ENCODE data around the gene SLC22A5.

SLC22A5 gene

DNA sequence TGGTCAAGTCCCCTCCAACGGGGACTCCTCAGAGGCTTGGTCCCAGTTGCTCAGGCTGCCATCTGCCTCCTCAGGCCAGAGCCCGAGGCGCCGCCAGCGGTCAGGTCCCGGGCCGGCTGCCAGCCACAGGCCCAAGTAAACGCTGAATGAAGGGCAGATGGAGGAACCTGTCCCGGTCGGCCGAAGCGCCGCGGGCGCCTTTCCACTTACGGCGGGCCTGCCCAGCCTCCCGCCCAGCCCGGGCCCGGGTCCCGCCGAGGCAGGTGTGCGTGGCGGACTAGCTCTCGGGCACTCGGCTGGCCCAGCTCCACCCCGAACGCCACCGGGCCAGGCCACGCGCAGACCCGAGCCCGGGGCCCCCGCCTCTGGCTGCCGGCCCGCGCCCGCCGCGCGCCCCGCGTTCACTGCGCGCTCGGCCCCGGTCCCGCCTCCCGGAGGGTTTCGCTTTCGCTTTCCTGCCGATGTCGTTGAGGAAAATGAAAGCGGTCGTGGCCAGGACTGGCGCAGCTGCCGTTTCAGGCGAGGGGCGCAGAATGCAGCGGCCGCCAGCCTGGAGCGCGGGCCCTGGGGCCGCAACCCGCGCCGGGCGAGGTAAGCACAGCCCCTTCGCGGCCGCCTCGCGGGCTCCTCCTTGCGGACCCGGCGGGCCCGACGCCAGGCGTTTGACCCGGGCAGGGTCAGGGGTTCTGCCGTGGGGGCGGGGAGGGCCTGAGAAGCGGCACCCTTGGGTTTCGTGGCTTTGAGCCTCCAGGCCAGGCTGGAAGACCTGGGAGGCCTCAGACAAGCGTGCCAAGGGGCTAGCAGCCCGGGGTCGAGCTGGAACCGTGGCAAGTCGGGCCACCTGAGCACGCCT, 41.2 kb downstream of the SLC22A5 start (continued):
- TF ChIP-seq ZNF768 (tag by site-specific recombination; IDR thresholded peaks at IDR 0.05) = no peak
- TF ChIP-seq ZNF510 (tag by site-specific recombination; IDR thresholded peaks at IDR 0.05; ENCODE audit: insufficient replicate concordance) = no peak
- TF ChIP-seq BCL11A (tag by site-specific recombination; IDR thresholded peaks at IDR 0.05; ENCODE audit: low read depth) = peak; percentile 83
- peak; percentile 18; the same call in 1 of the 2 replicates for TF ChIP-seq SP2 (tag by site-specific recombination; IDR thresholded peaks at IDR 0.05)
- TF ChIP-seq, protein P1, sequence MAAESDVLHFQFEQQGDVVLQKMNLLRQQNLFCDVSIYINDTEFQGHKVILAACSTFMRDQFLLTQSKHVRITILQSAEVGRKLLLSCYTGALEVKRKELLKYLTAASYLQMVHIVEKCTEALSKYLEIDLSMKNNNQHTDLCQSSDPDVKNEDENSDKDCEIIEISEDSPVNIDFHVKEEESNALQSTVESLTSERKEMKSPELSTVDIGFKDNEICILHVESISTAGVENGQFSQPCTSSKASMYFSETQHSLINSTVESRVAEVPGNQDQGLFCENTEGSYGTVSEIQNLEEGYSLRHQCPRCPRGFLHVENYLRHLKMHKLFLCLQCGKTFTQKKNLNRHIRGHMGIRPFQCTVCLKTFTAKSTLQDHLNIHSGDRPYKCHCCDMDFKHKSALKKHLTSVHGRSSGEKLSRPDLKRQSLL (tag by site-specific recombination; IDR thresholded peaks at IDR 0.05) = no peak; the same call in 1 of the 2 replicates
- no peak for TF ChIP-seq ZNF776 (tag by site-specific recombination; IDR thresholded peaks at IDR 0.05; ENCODE audit: borderline replicate concordance)
- no peak for TF ChIP-seq ZNF830 (tag by site-specific recombination; IDR thresholded peaks at IDR 0.05; ENCODE audit: low read depth)
- no peak for TF ChIP-seq SALL2 (tag by site-specific recombination; IDR thresholded peaks at IDR 0.05; ENCODE audit: borderline replicate concordance)
- no peak for TF ChIP-seq RBAK (tag by site-specific recombination; IDR thresholded peaks at IDR 0.05)
- peak; percentile 21; the same call in 1 of the 2 replicates for TF ChIP-seq TRIM28 (IDR thresholded peaks at IDR 0.05; ENCODE audit: borderline replicate concordance, low read length)
- TF ChIP-seq OSR2 (tag by site-specific recombination; IDR thresholded peaks at IDR 0.05) = no peak
- TF ChIP-seq ZNF174 (tag by site-specific recombination; IDR thresholded peaks at IDR 0.05) = no peak
- TF ChIP-seq, protein P2, sequence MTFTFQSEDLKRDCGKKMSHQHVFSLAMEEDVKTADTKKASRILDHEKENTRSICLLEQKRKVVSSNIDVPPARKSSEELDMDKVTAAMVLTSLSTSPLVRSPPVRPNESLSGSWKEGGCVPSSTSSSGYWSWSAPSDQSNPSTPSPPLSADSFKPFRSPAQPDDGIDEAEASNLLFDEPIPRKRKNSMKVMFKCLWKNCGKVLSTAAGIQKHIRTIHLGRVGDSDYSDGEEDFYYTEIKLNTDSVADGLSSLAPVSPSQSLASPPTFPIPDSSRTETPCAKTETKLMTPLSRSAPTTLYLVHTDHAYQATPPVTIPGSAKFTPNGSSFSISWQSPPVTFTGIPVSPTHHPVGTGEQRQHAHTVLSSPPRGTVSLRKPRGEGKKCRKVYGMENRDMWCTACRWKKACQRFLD (tag by site-specific recombination; IDR thresholded peaks at IDR 0.05) = no peak
- no peak for TF ChIP-seq ZFP69B (tag by site-specific recombination; IDR thresholded peaks at IDR 0.05)
- no peak for TF ChIP-seq ZNF843 (tag by site-specific recombination; IDR thresholded peaks at IDR 0.05)
- TF ChIP-seq, protein P3, sequence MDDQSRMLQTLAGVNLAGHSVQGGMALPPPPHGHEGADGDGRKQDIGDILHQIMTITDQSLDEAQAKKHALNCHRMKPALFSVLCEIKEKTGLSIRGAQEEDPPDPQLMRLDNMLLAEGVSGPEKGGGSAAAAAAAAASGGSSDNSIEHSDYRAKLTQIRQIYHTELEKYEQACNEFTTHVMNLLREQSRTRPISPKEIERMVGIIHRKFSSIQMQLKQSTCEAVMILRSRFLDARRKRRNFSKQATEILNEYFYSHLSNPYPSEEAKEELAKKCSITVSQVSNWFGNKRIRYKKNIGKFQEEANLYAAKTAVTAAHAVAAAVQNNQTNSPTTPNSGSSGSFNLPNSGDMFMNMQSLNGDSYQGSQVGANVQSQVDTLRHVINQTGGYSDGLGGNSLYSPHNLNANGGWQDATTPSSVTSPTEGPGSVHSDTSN (CRISPR knock-in tag; IDR thresholded peaks at IDR 0.05) = no peak
- TF ChIP-seq, protein P4, sequence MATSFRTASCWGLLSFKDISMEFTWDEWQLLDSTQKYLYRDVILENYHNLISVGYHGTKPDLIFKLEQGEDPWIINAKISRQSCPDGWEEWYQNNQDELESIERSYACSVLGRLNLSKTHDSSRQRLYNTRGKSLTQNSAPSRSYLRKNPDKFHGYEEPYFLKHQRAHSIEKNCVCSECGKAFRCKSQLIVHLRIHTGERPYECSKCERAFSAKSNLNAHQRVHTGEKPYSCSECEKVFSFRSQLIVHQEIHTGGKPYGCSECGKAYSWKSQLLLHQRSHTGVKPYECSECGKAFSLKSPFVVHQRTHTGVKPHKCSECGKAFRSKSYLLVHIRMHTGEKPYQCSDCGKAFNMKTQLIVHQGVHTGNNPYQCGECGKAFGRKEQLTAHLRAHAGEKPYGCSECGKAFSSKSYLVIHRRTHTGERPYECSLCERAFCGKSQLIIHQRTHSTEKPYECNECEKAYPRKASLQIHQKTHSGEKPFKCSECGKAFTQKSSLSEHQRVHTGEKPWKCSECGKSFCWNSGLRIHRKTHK (tag by site-specific recombination; IDR thresholded peaks at IDR 0.05) = no peak
- TF ChIP-seq ZNF324 (tag by site-specific recombination; IDR thresholded peaks at IDR 0.05) = no peak
- TF ChIP-seq ZEB2 (tag by site-specific recombination; IDR thresholded peaks at IDR 0.05) = 0 out of 2 replicates have a peak, but pooled peaks have one; percentile 24
- TF ChIP-seq ZFHX2 (tag by site-specific recombination; conservative IDR thresholded peaks at IDR 0.05) = peak; percentile 31; the same call in 1 of the 2 replicates
- TF ChIP-seq, protein P5, sequence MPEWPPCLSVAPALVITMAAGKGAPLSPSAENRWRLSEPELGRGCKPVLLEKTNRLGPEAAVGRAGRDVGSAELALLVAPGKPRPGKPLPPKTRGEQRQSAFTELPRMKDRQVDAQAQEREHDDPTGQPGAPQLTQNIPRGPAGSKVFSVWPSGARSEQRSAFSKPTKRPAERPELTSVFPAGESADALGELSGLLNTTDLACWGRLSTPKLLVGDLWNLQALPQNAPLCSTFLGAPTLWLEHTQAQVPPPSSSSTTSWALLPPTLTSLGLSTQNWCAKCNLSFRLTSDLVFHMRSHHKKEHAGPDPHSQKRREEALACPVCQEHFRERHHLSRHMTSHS (tag by site-specific recombination; IDR thresholded peaks at IDR 0.05) = no peak
- no peak for TF ChIP-seq MZF1 (tag by site-specific recombination; IDR thresholded peaks at IDR 0.05; ENCODE audit: borderline replicate concordance)
- TF ChIP-seq, protein P6, sequence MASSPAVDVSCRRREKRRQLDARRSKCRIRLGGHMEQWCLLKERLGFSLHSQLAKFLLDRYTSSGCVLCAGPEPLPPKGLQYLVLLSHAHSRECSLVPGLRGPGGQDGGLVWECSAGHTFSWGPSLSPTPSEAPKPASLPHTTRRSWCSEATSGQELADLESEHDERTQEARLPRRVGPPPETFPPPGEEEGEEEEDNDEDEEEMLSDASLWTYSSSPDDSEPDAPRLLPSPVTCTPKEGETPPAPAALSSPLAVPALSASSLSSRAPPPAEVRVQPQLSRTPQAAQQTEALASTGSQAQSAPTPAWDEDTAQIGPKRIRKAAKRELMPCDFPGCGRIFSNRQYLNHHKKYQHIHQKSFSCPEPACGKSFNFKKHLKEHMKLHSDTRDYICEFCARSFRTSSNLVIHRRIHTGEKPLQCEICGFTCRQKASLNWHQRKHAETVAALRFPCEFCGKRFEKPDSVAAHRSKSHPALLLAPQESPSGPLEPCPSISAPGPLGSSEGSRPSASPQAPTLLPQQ (tag by site-specific recombination; IDR thresholded peaks at IDR 0.05) = 0 out of 2 replicates have a peak, but pooled peaks have one; percentile 34
- no peak for TF ChIP-seq EGR2 (tag by site-specific recombination; IDR thresholded peaks at IDR 0.05; ENCODE audit: low read depth)
- no peak for TF ChIP-seq ZNF701 (tag by site-specific recombination; IDR thresholded peaks at IDR 0.05)

Data from HEK293 (cell line).